HepG2 (cell line): Measurements from ENCODE around the gene MUC22. TPM values are rescaled to one million over a fixed set of nuclear protein-coding genes. Genes with fewer than 3 reads are reported as not detected.
"Not testable (repeated sequence)": the region's sequence is repeated elsewhere in the genome, so short reads cannot be mapped to it uniquely, and the experiment has no call there.

Experiments used
- ATAC-seq: fragments of 200-7000 bp; cut with Tn5 transposase; 3 replicates; pipeline ENCODE4 v1.9.1; 2020; ENCODE audit warnings: mild to moderate bottlenecking, moderate library complexity
- BruUV-seq: library from RNA; stranded (reverse); fragments of 400-500 nt; replicated peaks from 2 replicates; lab custom pipeline; 2021; lab: Mats Ljungman, UMichigan
- CTCF ChIA-PET: fragments of 300-600 bp; formaldehyde crosslinking; extraction: SDS; loops from one replicate; lab custom pipeline; 2021; ENCODE audit warnings: low total read pairs, inconsistent platforms, low intra/inter-chr PET ratio; lab: Yijun Ruan, JAX
- POLR2A ChIA-PET: fragments of 350-600 bp; sonication (Branson Sonifier 250); formaldehyde crosslinking; loops from one replicate; lab custom pipeline; 2020; ENCODE audit warnings: antibody characterized with exemption, inconsistent platforms; lab: Yijun Ruan, JAX
- DNase-seq: peaks from one replicate; pipeline ENCODE4 v3.0.0-alpha.2; 2015; ENCODE audit warnings: low spot score
- FAIRE-seq: peaks from 3 replicates; lab custom pipeline; 2011; peaks lifted over from hg19 to GRCh38; lab: Jason Lieb, UNC
- H2AFZ ChIP-seq: one replicate; pipeline ENCODE4 v1.6.1; 2011; ENCODE audit warnings: low read length, inconsistent platforms
- H3K27ac ChIP-seq: fragments of 300-600 bp; 3 replicates; pipeline ENCODE4 v1.8.0; 2011; ENCODE audit warnings: mixed run types, mild to moderate bottlenecking, mixed read lengths, low read length, inconsistent platforms; ENCODE audit not compliant: insufficient read depth; ENCODE audit errors: extremely low read length
- H3K27me3 ChIP-seq, 2 experiments: fragments of 200-600 bp in 1 of 2; 2 replicates in 1 of 2; 3 replicates in 1 of 2; pipeline versions ENCODE4 v1.6.0 to v1.8.0; 2011; ENCODE audit warnings: low read length in 2 of 2, mild to moderate bottlenecking in 2 of 2, moderate library complexity in 2 of 2, inconsistent platforms in 1 of 2; ENCODE audit not compliant: insufficient read depth in 2 of 2, control insufficient read depth in 1 of 2
- H3K36me3 ChIP-seq, 2 experiments: fragments of 200-600 bp in 1 of 2; replicated peaks in 1 of 2; 2 replicates in 1 of 2; 3 replicates in 1 of 2; pipeline versions ENCODE4 v1.5.1 to v1.8.0; 2011; ENCODE audit warnings: low read length in 2 of 2, inconsistent platforms in 1 of 2; ENCODE audit not compliant: insufficient read depth in 2 of 2, control insufficient read depth in 1 of 2
- H3K4me1 ChIP-seq: 2 replicates; pipeline ENCODE4 v1.5.1; 2012; ENCODE audit warnings: low read length, inconsistent platforms; ENCODE audit not compliant: insufficient read depth
- H3K4me2 ChIP-seq: 2 replicates; pipeline ENCODE4 v1.6.0; 2011; ENCODE audit warnings: low read depth, low read length, inconsistent platforms
- H3K4me3 ChIP-seq, 3 experiments: fragments of 200-600 bp in 1 of 3; sonication (generic), shearing (Covaris generic) in 1 of 3; replicated peaks in 1 of 3; 2 replicates each; pipeline ENCODE4 v1.5.1; 2011 to 2016; ENCODE audit warnings: low read length in 3 of 3, inconsistent platforms in 2 of 3, low read depth in 2 of 3, mild to moderate bottlenecking in 2 of 3, control low read depth in 1 of 3, mixed read lengths in 1 of 3; ENCODE audit not compliant: insufficient read depth in 1 of 3
- H3K79me2 ChIP-seq: one replicate; pipeline ENCODE4 v1.6.1; 2011; ENCODE audit warnings: low read length, inconsistent platforms; ENCODE audit not compliant: insufficient read depth
- H3K9ac ChIP-seq: 2 replicates; pipeline ENCODE4 v1.6.0; 2011; ENCODE audit warnings: mild to moderate bottlenecking, low read depth, low read length, inconsistent platforms; ENCODE audit not compliant: insufficient read depth
- H3K9me3 ChIP-seq: 2 replicates; pipeline ENCODE4 v1.5.1; 2012; ENCODE audit warnings: mild to moderate bottlenecking, low read length
- H4K20me1 ChIP-seq: 2 replicates; pipeline ENCODE4 v1.6.0; 2011; ENCODE audit warnings: inconsistent platforms, mild to moderate bottlenecking, low read length, moderate library complexity; ENCODE audit not compliant: insufficient read depth
- CBX5 ChIP-seq: sonication (generic); formaldehyde crosslinking; IDR thresholded peaks from 2 replicates; pipeline ENCODE4 v1.4.0; 2020; ENCODE audit warnings: missing genetic modification reagents, borderline replicate concordance
- EEA1 ChIP-seq: sonication (generic); formaldehyde crosslinking; IDR thresholded peaks from 2 replicates; pipeline ENCODE4 v1.5.1; 2020; ENCODE audit warnings: mild to moderate bottlenecking, missing genetic modification reagents, borderline replicate concordance
- HNRNPK ChIP-seq: fragments of 200-400 bp; formaldehyde crosslinking; IDR thresholded peaks from 2 replicates; pipeline ENCODE4 v1.6.1; 2018; ENCODE audit warnings: low read length, low read depth, moderate library complexity, mild to moderate bottlenecking; ENCODE audit not compliant: poor library complexity, severe bottlenecking
- PRDM10 ChIP-seq: sonication (generic); formaldehyde crosslinking; IDR thresholded peaks from 2 replicates; pipeline ENCODE4 v1.4.0; 2020; ENCODE audit warnings: low read depth, missing genetic modification reagents
- ZFP37 ChIP-seq: sonication (generic); formaldehyde crosslinking; IDR thresholded peaks from 2 replicates; pipeline ENCODE4 v1.4.0; 2020; ENCODE audit warnings: missing genetic modification reagents, borderline replicate concordance
- ZSCAN9 ChIP-seq: IDR thresholded peaks from 2 replicates; pipeline ENCODE4 v1.6.1; 2016; ENCODE audit warnings: borderline replicate concordance
- WGBS: methylation state at CpG from one replicate; pipeline ENCODE4 v1.1.6; 2017; ENCODE audit warnings: low lambda C conversion rate; 5-methylcytosine and 5-hydroxymethylcytosine counted together
- in situ Hi-C: cut with HindIII; loops from 2 replicates; pipeline ENCODE4 v1.10.0; 2017; ENCODE audit warnings: low pct_unique_long_range_greater_than_20kb; ENCODE audit not compliant: extremely low pct_ligation_motif_present
- intact Hi-C: fragments of 100-400 bp; cut with micrococcal nuclease; formaldehyde crosslinking; loops from one replicate; pipeline ENCODE4 v1.10.0; 2022; ENCODE audit not compliant: unreplicated experiment
- polyA plus RNA-seq, 8 experiments: library from polyadenylated mRNA; depleted of rRNA in 3 of 8; stranded (reverse) in 7 of 8; unstranded in 1 of 8; fragments of >200 nt; fragmentation: Illumina TruSeq in 4 of 8; extraction: Trizol in 4 of 8; gene quantifications; 2 replicates each; pipeline versions ENCODE4 v1.2.1 to v1.2.3, GENCODE V29; 2011 to 2016; ENCODE audit warnings: low read depth in 4 of 8, missing spikeins in 1 of 8, mixed read lengths in 1 of 8; ENCODE audit not compliant: insufficient read depth in 1 of 8
- total RNA-seq, 5 experiments: library from RNA; depleted of rRNA; stranded (reverse); fragments of >200 nt; fragmentation: Illumina TruSeq; extraction: Trizol; gene quantifications; 2 replicates each; pipeline ENCODE4 v1.2.3, GENCODE V29; 2016; ENCODE audit warnings: low read depth in 1 of 5

The MUC22 gene
- total and polyA plus RNA-seq, 2 of the 13 experiments (the other 11 are each of a cell fraction or from before 2014, with no cell fraction given), result not detected

- TF ChIP-seq PRDM10 (no peak), ZSCAN9 (CRISPR knock-in tag) (no peak)
Observed at GRCh38 chr6:31063906-31064435, 53.7 kb downstream of the MUC22 start (continued).

GRCh38 chr6:31065556-31065955 is 55.3 kb downstream of the MUC22 start:
- no peaks in the 10 kb centered on the region for H3K79me2 ChIP-seq
- in situ Hi-C loops, result no loop called here
- H3K9ac ChIP-seq, result no peak overlapping the region
- no peak for TF ChIP-seq HNRNPK
- no peak for TF ChIP-seq ZFP37
- TF ChIP-seq CBX5 (CRISPR knock-in tag), result no peak
- no peak for TF ChIP-seq EEA1 (CRISPR knock-in tag)
- TF ChIP-seq, all 625 proteins: peak for 0
- CTCF ChIA-PET, result no interaction called here
- no peak for FAIRE-seq
- Histone ChIP-seq H3K27ac (no peak overlapping the region), H2AFZ (no peak overlapping the region), H3K4me1 (no peaks in the 10 kb centered on the region), H4K20me1 (no peaks in the 10 kb centered on the region), H3K4me3 (no peak overlapping the region), H3K27me3 (0 out of 5 replicates have a peak, but pooled peaks cover 0 to 3% of the 10 kb centered on the region in 2 experiments), H3K36me3 (no peaks in the 10 kb centered on the region), H3K4me2 (no peak overlapping the region), H3K9me3 (no peaks in the 10 kb centered on the region)
- no peak for DNase-seq
- intact Hi-C loops, result loop anchor here (5.0 kb wide), 1 partner anchor 238 kb away; no protein-coding TSS in a partner anchor
- no TSS peak for BruUV-seq
- no peak for ATAC-seq
- POLR2A ChIA-PET, result no interaction called here
- WGBS, result 9% methylated on average over 2 of the region's 2 CpGs

GRCh38 chr6:31067028-31067427 is 56.8 kb downstream of the MUC22 start:
- H3K27me3 ChIP-seq, POLR2A ChIA-PET, H3K79me2 ChIP-seq, H3K4me1 ChIP-seq, H2AFZ ChIP-seq, FAIRE-seq, H3K9me3 ChIP-seq, H4K20me1 ChIP-seq, in situ Hi-C loops, H3K27ac ChIP-seq, H3K36me3 ChIP-seq, H3K4me3 ChIP-seq, DNase-seq, H3K9ac ChIP-seq, H3K4me2 ChIP-seq, BruUV-seq, ATAC-seq, CTCF ChIA-PET: not testable (repeated sequence)
- intact Hi-C loops, result loop anchor here (5.0 kb wide), 1 partner anchor 240 kb away; no protein-coding TSS in a partner anchor
- 77% methylated on average over 19 of the region's 32 CpGs for WGBS
